ENCODE measurements around the gene PAM. TPM values are rescaled to one million over a fixed set of nuclear protein-coding genes. Genes with fewer than 3 reads are reported as not detected.

Gene PAM
- total RNA-seq, 1 experiment from 2014 or later = 60.3 TPM

DNA sequence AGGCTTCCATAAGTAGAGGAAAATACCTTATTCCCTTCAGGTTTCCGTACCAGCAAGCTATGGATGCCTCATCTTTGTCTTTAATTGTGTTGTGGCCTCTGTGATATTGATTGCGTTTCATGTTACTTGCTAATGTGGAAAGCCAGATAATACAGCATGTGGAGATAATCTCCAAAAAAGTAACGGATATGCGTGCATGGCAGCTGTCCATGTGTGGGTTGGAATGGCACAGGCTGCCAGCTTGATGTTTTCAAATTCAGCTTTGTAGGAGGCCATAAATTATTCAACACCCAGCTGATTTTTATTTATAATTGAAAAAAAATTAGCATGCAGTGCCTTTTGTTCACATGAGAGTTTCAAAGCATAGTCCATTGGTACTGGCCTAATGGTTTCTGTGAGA, 219.9 kb downstream of the PAM start:
- H3K4me3 Mint-ChIP-seq (ENCODE audit: unreplicated experiment) = no peak overlapping the region
- no peak for DNase-seq (ENCODE audit: unreplicated experiment)
- no peak overlapping the region for H3K27ac Mint-ChIP-seq (ENCODE audit: low read depth, unreplicated experiment)
- H3K9me3 Mint-ChIP-seq (ENCODE audit: unreplicated experiment) = no peaks in the 10 kb centered on the region
- intact Hi-C loops (cut with micrococcal nuclease) = loop anchor here (10.0 kb wide), 2 partner anchors 110 to 390 kb away; no protein-coding TSS in a partner anchor
- no peaks in the 10 kb centered on the region for H3K36me3 Mint-ChIP-seq (ENCODE audit: insufficient read depth, unreplicated experiment)
- CTCF ChIA-PET = interaction anchor here (0.6 to 1.4 kb wide), 2 partner anchors 391 to 421 kb away, joined by 3 read pairs; no protein-coding TSS in a partner anchor
- TF ChIP-seq, protein P1, sequence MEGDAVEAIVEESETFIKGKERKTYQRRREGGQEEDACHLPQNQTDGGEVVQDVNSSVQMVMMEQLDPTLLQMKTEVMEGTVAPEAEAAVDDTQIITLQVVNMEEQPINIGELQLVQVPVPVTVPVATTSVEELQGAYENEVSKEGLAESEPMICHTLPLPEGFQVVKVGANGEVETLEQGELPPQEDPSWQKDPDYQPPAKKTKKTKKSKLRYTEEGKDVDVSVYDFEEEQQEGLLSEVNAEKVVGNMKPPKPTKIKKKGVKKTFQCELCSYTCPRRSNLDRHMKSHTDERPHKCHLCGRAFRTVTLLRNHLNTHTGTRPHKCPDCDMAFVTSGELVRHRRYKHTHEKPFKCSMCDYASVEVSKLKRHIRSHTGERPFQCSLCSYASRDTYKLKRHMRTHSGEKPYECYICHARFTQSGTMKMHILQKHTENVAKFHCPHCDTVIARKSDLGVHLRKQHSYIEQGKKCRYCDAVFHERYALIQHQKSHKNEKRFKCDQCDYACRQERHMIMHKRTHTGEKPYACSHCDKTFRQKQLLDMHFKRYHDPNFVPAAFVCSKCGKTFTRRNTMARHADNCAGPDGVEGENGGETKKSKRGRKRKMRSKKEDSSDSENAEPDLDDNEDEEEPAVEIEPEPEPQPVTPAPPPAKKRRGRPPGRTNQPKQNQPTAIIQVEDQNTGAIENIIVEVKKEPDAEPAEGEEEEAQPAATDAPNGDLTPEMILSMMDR (IDR thresholded peaks at IDR 0.05; ENCODE audit: unreplicated experiment) = no peak
- no peaks in the 10 kb centered on the region for H3K4me1 Mint-ChIP-seq (ENCODE audit: insufficient read depth, unreplicated experiment)
- BruUV-seq (replicated peaks) = no TSS peak
- POLR2A ChIA-PET = no interaction called here
- H3K27me3 Mint-ChIP-seq (ENCODE audit: insufficient read depth, unreplicated experiment) = no peaks in the 10 kb centered on the region

DNA sequence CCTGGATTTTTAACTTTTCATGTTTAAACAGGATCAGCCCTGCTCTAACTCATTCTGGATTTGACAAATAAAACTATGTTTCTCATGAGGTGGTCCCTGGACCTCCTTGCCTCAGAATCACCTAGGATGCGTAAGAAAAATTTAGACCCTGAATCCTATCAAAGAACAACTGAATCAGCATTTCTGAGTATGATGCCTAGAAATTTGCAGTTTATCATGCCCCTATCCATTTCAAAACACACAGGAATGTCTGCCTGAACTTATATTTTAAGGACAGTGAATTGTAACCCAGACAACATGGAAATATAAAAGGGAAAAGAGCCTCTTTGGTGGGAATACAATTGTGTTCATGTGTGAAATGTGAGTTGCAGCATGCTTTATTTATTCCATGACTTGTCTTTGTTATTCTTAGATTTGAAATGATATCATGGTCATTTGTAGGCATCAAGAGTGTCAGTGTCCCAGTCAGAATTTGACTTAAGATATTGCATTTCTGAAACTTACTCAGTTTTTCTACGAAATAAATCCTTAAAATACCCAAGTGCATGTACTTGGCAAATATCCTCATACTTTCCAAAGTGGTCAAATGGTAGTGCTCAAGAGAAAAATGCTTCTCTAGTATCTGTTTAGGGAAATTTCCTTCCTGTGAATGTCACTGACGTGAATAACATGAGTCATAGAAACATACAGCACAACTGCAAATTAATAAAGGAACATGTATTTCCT, 220.5 kb downstream of the PAM start:
- POLR2A ChIA-PET = no interaction called here
- H3K27me3 Mint-ChIP-seq (ENCODE audit: insufficient read depth, unreplicated experiment) = no peaks in the 10 kb centered on the region
- intact Hi-C loops (cut with micrococcal nuclease) = loop anchor here (10.0 kb wide), 2 partner anchors 111 to 391 kb away; no protein-coding TSS in a partner anchor

DNA sequence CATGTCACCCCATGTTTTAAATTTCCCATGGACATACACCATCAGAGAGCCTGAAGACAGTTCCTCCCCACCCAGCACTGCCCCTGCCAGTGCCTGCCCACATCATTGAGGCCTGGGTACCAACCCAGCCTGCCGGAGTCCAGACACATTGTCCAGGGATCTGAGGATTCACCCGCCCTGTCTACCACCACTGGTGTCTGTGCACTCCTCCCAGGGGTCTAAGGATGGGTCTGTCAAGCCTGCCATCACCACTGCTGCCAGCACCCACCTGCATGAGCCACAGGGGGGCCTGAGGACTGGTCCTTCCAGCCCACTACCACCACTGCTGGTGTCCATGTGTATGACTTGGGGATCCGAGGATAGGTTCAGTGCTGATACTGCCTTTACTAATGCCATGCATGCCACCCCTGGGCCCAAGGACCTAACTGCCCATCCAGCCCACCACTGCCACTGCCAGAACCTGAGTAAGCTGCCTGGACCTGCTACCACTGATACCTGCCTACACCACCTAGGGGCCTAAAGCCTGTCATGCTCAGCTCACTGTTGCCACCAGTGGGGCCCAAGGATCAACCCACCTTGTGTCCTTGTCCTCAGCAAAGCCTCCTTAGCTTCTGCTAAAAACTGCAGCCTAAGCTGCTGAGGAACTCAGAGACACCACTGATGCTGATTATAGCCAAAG, 227.0 kb downstream of the PAM start:
- no peaks in the 10 kb centered on the region for H3K27me3 Mint-ChIP-seq (ENCODE audit: insufficient read depth, unreplicated experiment)
- TF ChIP-seq, protein P1 (IDR thresholded peaks at IDR 0.05; ENCODE audit: unreplicated experiment) = no peak
- ChIA-PET POLR2A (no interaction called here), CTCF (interaction anchor here (0.6 kb wide), 1 partner anchor 168 kb away, joined by 4 read pairs; no protein-coding TSS in a partner anchor)
- H3K9me3 Mint-ChIP-seq (ENCODE audit: unreplicated experiment) = no peaks in the 10 kb centered on the region
- no peak overlapping the region for H3K4me3 Mint-ChIP-seq (ENCODE audit: unreplicated experiment)
- no peak for DNase-seq (ENCODE audit: unreplicated experiment)
- H3K4me1 Mint-ChIP-seq (ENCODE audit: insufficient read depth, unreplicated experiment) = no peaks in the 10 kb centered on the region
- H3K27ac Mint-ChIP-seq (ENCODE audit: low read depth, unreplicated experiment) = no peak overlapping the region
- intact Hi-C loops (cut with micrococcal nuclease) = no loop called here
- H3K36me3 Mint-ChIP-seq (ENCODE audit: insufficient read depth, unreplicated experiment) = peaks cover 10% of the 10 kb centered on the region
- no TSS peak for BruUV-seq (replicated peaks)

More for the DNA sequence above, 220.5 kb downstream of the PAM start:
- Mint-ChIP-seq H3K36me3 (ENCODE audit: insufficient read depth, unreplicated experiment) (no peaks in the 10 kb centered on the region), H3K4me1 (ENCODE audit: insufficient read depth, unreplicated experiment) (no peaks in the 10 kb centered on the region), H3K4me3 (ENCODE audit: unreplicated experiment) (no peak overlapping the region), H3K9me3 (ENCODE audit: unreplicated experiment) (no peaks in the 10 kb centered on the region), H3K27ac (ENCODE audit: low read depth, unreplicated experiment) (no peak overlapping the region)
- BruUV-seq (replicated peaks) = no TSS peak
- CTCF ChIA-PET = no interaction called here
- peak; percentile 20 for DNase-seq (ENCODE audit: unreplicated experiment)
- TF ChIP-seq, protein P1 (IDR thresholded peaks at IDR 0.05; ENCODE audit: unreplicated experiment) = no peak

DNA sequence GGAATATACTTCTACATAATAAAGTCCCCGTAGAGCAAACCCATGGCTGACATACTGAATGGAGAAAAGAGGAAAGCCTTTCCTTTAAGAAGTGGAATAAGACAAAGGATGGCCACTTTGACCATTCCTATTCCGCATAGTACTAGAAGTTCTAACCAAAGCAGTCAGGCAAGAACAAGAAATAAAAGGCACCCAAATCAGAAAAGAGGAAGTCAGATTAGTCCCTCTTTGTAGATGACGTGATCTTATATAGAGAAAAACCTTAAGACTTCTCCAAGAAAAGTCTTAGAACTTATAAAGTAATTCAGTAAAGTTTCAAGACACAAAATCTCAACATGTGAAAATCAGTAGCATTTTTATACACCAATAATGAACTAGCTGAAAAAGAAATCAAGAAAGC, 231.0 kb downstream of the PAM start:
- Mint-ChIP-seq H3K9me3 (ENCODE audit: unreplicated experiment) (no peaks in the 10 kb centered on the region), H3K36me3 (ENCODE audit: insufficient read depth, unreplicated experiment) (peaks cover 10% of the 10 kb centered on the region), H3K4me3 (ENCODE audit: unreplicated experiment) (no peak overlapping the region), H3K27me3 (ENCODE audit: insufficient read depth, unreplicated experiment) (no peaks in the 10 kb centered on the region), H3K4me1 (ENCODE audit: insufficient read depth, unreplicated experiment) (no peaks in the 10 kb centered on the region), H3K27ac (ENCODE audit: low read depth, unreplicated experiment) (no peak overlapping the region)
- no peak for DNase-seq (ENCODE audit: unreplicated experiment)
- ChIA-PET POLR2A (no interaction called here), CTCF (no interaction called here)
- TF ChIP-seq, protein P1 (IDR thresholded peaks at IDR 0.05; ENCODE audit: unreplicated experiment) = no peak
- intact Hi-C loops (cut with micrococcal nuclease) = no loop called here
- BruUV-seq (replicated peaks) = no TSS peak
